Kidney (tissue), 14 donors: ENCODE results near the gene DPP10. TPM values are rescaled to one million over a fixed set of nuclear protein-coding genes. Genes with fewer than 3 reads are reported as not detected.

Experiments
- DNase-seq, 5 donors: peaks; one replicate each; pipeline ENCODE4 v3.0.0-alpha.2; 2013 to 2020
- FAIRE-seq: peaks from 2 replicates; lab custom pipeline; 2012; peaks lifted over from hg19 to GRCh38; lab: Jason Lieb, UNC
- H3K27ac ChIP-seq, 2 donors: one replicate each; pipeline ENCODE4 v1.7.0; 2013; ENCODE audit warnings: low read depth in 2 of 2, low read length in 2 of 2, inconsistent platforms in 1 of 2
- H3K27me3 ChIP-seq: one replicate; pipeline ENCODE4 v1.7.1; 2013; ENCODE audit warnings: low read length, inconsistent platforms; ENCODE audit not compliant: control insufficient read depth, insufficient read depth
- H3K36me3 ChIP-seq, 3 donors: one replicate each; pipeline versions ENCODE4 v1.7.0 to v1.7.1; 2013; ENCODE audit warnings: low read length in 3 of 3, control low read depth in 1 of 3, inconsistent platforms in 1 of 3; ENCODE audit not compliant: insufficient read depth in 3 of 3, control insufficient read depth in 2 of 3
- H3K4me1 ChIP-seq, 3 donors: one replicate each; pipeline versions ENCODE4 v1.7.0 to v1.7.1; 2013; ENCODE audit warnings: low read length in 3 of 3, inconsistent platforms in 1 of 3, low read depth in 1 of 3; ENCODE audit not compliant: control insufficient read depth in 2 of 3, insufficient read depth in 2 of 3
- H3K4me3 ChIP-seq, 3 donors: one replicate each; pipeline versions ENCODE4 v1.7.0 to v1.8.1; 2013; ENCODE audit warnings: low read length in 3 of 3, control low read depth in 1 of 3, inconsistent platforms in 1 of 3
- H3K9ac ChIP-seq, 3 donors: one replicate each; pipeline versions ENCODE4 v1.7.0 to v1.7.1; 2013; ENCODE audit warnings: low read length in 3 of 3, control low read depth in 1 of 3, inconsistent platforms in 1 of 3
- H3K9me3 ChIP-seq, 3 donors: one replicate each; pipeline versions ENCODE4 v1.7.0 to v1.7.1; 2013; ENCODE audit warnings: low read length in 3 of 3, control low read depth in 1 of 3, inconsistent platforms in 1 of 3; ENCODE audit not compliant: control insufficient read depth in 2 of 3, insufficient read depth in 1 of 3
- intact Hi-C: fragments of 100-400 bp; cut with DNase I; formaldehyde crosslinking; loops from one replicate; pipeline ENCODE4 v1.11.1; 2022
- polyA plus RNA-seq: library from polyadenylated mRNA; stranded (reverse); fragments of 350-450 nt; fragmentation: Illumina TruSeq; extraction: RNeasy Lipid Tissue Mini Kit (QIAGEN cat#74804); gene quantifications from one replicate; pipeline ENCODE4 v1.2.3, GENCODE V29; 2014; ENCODE audit warnings: low read depth, low replicate concordance; ENCODE audit not compliant: insufficient read depth
- total RNA-seq: library from RNA; stranded (reverse); fragmentation: NEBNext Ultra II Directional; extraction: Animal tissue kit (Norgen Biotek cat#: 25700); gene quantifications from one replicate; pipeline ENCODE4 v1.2.1, GENCODE V29; 2021
- TF ChIP-seq, protein P1 (sequence below): IDR thresholded peaks from 3 replicates; pipeline ENCODE4 v1.5.1; 2012; ENCODE audit warnings: mild to moderate bottlenecking, moderate library complexity, borderline replicate concordance; ENCODE audit not compliant: insufficient read depth; ENCODE audit errors: extremely low read depth
- donor health status: control.
- donor health status: control.
- donor health status: control.
- donor health status: control.
- donor health status: control.
- donor health status: DM: yes; HTN: yes; CAD: no.
- donor health status: Normal renal cell carcinoma (clear cell type).

Gene DPP10
- total and polyA plus RNA-seq, 2 donors from 2014 or later, result 0.67 TPM; not detected in 1

DNA sequence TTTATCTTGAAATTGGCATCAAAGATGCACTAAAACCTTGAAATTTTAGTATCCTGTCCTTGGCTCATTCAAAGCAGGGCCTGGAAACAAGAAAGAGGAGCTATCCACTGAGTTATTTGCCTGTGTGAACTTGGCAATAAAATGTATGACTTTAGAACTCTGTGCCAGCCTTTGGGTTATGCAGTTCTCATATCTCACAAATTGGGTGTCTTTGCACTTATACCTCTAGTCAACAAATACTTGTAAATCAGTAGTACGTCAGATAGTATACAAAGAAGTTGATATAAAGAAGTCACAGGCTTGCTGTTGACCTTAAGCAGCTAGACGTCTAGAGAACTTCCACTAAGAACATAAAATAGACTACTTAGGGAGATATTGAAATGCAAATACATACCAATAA, 1331.9 kb downstream of the DPP10 start:
- no peak for DNase-seq
- no peaks in the 10 kb centered on the region for H3K4me1 ChIP-seq
- no peak overlapping the region for H3K4me3 ChIP-seq
- TF ChIP-seq, protein P1, sequence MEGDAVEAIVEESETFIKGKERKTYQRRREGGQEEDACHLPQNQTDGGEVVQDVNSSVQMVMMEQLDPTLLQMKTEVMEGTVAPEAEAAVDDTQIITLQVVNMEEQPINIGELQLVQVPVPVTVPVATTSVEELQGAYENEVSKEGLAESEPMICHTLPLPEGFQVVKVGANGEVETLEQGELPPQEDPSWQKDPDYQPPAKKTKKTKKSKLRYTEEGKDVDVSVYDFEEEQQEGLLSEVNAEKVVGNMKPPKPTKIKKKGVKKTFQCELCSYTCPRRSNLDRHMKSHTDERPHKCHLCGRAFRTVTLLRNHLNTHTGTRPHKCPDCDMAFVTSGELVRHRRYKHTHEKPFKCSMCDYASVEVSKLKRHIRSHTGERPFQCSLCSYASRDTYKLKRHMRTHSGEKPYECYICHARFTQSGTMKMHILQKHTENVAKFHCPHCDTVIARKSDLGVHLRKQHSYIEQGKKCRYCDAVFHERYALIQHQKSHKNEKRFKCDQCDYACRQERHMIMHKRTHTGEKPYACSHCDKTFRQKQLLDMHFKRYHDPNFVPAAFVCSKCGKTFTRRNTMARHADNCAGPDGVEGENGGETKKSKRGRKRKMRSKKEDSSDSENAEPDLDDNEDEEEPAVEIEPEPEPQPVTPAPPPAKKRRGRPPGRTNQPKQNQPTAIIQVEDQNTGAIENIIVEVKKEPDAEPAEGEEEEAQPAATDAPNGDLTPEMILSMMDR, result no peak
- no peaks in the 10 kb centered on the region for H3K27me3 ChIP-seq
- H3K27ac ChIP-seq, result no peak overlapping the region
- no peaks in the 10 kb centered on the region for H3K36me3 ChIP-seq
- FAIRE-seq, result no peak
- intact Hi-C loops, result no loop called here
- H3K9ac ChIP-seq, result no peak overlapping the region
- no peaks in the 10 kb centered on the region for H3K9me3 ChIP-seq

DNA sequence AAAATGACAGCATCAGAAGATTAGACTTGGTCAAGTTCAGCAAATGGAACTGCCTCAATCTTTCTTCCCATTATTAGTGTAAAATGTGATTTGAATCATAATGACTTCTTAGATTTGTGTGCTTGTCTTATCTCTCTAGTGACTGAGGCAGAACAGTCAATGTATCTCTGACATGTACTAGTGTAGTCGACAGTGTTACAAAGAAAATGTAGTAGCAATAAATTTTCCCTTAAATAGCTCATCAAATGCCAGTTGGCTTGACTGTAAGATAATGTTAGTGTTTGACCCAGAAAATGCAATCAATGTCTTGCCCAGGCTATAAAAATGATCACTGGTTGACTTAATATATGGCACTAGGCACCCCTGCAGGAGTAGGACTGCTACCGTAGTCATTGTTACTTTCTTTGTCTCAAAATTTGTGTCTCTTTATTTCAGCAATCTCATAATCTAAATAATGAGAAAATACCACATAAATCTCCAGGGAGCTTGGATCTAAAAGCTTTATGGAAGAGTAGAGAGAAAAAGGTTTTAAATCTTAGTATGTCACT, 1336.7 kb downstream of the DPP10 start:
- no peak overlapping the region for H3K4me3 ChIP-seq
- intact Hi-C loops, result no loop called here
- DNase-seq (no peak), FAIRE-seq (no peak)
- no peaks in the 10 kb centered on the region for H3K36me3 ChIP-seq
- H3K27ac ChIP-seq, result no peak overlapping the region
- H3K27me3 ChIP-seq, result no peaks in the 10 kb centered on the region
- no peaks in the 10 kb centered on the region for H3K9me3 ChIP-seq
- no peaks in the 10 kb centered on the region for H3K4me1 ChIP-seq
- TF ChIP-seq, protein P1, result no peak
- H3K9ac ChIP-seq, result no peak overlapping the region

DNA sequence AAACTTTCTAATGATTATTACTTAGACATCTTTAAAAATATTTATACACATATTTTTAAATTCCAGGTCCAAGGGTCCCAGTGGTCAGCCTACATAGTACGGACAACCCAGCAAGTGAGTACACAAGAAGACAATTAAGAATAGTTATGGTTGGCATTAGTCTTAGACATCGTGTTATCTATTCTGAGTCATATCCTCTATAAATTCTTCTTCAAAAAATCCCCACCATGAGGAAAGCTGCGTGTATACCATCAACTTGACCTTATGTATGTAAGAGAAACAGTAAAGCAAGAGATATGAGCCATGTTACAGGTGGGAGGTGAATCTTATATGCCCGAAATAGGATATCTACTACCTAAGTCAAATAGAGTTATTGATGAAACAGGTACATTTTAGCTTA, 1339.8 kb downstream of the DPP10 start:
- H3K4me1 ChIP-seq, result no peaks in the 10 kb centered on the region
- H3K9me3 ChIP-seq, result peaks cover 0 to 3% (median 0%) of the 10 kb centered on the region in 3 donors
- H3K27ac ChIP-seq, result no peak overlapping the region
- DNase-seq, result no peak
- TF ChIP-seq, protein P1, result no peak
- no peak for FAIRE-seq
- no peak overlapping the region for H3K9ac ChIP-seq
- H3K4me3 ChIP-seq, result no peak overlapping the region
- H3K36me3 ChIP-seq, result no peaks in the 10 kb centered on the region
- H3K27me3 ChIP-seq, result no peaks in the 10 kb centered on the region
- intact Hi-C loops, result no loop called here

DNA sequence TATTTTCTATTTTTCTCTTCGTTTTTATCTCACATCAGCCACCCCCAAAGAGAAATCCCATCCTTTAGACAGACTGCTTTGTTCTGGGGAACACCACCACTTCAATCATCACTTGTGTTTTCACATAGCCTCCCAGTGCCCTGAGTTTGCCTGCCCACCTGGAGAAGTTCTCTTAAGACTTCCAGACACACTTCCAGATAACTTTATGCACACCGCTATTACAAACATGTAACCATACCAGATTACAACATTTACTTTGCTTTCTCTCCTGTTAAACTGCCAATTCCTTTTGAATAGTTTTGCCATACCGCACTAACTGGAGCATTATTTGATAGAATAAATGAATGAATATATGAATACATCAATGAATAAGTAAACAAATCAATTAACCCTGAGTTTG, 1353.6 kb downstream of the DPP10 start:
- no peak overlapping the region for H3K27ac ChIP-seq
- no peak overlapping the region for H3K9ac ChIP-seq
- H3K9me3 ChIP-seq, result no peaks in the 10 kb centered on the region
- intact Hi-C loops, result no loop called here
- H3K27me3 ChIP-seq, result no peaks in the 10 kb centered on the region
- no peaks in the 10 kb centered on the region for H3K4me1 ChIP-seq
- H3K4me3 ChIP-seq, result no peak overlapping the region
- DNase-seq (no peak), FAIRE-seq (no peak)
- TF ChIP-seq, protein P1, result no peak
- no peaks in the 10 kb centered on the region for H3K36me3 ChIP-seq
